Measurements from ENCODE around the gene PANK1.

DNA sequence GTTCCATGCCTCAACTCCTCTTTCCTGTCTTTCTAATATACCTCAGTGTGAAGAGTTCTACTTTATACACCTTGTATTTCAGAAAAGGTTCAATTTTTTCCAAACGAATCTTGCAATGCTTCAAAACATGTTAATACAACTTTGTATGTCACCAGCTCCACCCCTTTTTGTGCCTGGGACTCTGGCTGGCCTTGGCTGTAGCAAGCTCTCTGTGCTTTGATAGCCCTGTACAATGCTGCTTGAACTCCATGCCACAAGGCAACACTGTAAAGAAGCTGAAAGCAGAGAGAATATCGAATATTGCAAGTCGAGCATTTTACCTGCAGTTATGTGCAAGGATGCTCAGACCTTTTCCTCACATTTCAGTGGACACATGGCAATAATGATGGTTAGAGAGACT lies 52.5 kb downstream of the PANK1 start:
- TF ChIP-seq, protein P1, sequence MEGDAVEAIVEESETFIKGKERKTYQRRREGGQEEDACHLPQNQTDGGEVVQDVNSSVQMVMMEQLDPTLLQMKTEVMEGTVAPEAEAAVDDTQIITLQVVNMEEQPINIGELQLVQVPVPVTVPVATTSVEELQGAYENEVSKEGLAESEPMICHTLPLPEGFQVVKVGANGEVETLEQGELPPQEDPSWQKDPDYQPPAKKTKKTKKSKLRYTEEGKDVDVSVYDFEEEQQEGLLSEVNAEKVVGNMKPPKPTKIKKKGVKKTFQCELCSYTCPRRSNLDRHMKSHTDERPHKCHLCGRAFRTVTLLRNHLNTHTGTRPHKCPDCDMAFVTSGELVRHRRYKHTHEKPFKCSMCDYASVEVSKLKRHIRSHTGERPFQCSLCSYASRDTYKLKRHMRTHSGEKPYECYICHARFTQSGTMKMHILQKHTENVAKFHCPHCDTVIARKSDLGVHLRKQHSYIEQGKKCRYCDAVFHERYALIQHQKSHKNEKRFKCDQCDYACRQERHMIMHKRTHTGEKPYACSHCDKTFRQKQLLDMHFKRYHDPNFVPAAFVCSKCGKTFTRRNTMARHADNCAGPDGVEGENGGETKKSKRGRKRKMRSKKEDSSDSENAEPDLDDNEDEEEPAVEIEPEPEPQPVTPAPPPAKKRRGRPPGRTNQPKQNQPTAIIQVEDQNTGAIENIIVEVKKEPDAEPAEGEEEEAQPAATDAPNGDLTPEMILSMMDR (IDR thresholded peaks at IDR 0.05; ENCODE audit: insufficient read depth, low read length): no peak
- TF ChIP-seq GABPA (IDR thresholded peaks at IDR 0.05; ENCODE audit: low read depth): no peak
- TF ChIP-seq, protein P2, sequence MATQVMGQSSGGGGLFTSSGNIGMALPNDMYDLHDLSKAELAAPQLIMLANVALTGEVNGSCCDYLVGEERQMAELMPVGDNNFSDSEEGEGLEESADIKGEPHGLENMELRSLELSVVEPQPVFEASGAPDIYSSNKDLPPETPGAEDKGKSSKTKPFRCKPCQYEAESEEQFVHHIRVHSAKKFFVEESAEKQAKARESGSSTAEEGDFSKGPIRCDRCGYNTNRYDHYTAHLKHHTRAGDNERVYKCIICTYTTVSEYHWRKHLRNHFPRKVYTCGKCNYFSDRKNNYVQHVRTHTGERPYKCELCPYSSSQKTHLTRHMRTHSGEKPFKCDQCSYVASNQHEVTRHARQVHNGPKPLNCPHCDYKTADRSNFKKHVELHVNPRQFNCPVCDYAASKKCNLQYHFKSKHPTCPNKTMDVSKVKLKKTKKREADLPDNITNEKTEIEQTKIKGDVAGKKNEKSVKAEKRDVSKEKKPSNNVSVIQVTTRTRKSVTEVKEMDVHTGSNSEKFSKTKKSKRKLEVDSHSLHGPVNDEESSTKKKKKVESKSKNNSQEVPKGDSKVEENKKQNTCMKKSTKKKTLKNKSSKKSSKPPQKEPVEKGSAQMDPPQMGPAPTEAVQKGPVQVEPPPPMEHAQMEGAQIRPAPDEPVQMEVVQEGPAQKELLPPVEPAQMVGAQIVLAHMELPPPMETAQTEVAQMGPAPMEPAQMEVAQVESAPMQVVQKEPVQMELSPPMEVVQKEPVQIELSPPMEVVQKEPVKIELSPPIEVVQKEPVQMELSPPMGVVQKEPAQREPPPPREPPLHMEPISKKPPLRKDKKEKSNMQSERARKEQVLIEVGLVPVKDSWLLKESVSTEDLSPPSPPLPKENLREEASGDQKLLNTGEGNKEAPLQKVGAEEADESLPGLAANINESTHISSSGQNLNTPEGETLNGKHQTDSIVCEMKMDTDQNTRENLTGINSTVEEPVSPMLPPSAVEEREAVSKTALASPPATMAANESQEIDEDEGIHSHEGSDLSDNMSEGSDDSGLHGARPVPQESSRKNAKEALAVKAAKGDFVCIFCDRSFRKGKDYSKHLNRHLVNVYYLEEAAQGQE (IDR thresholded peaks at IDR 0.05; ENCODE audit: insufficient replicate concordance, low read depth): no peak
